ENCODE measurements around the gene SELP.

- no peak for TF ChIP-seq EZH2phosphoT487 (IDR thresholded peaks at IDR 0.05; ENCODE audit: low read length)
- TF ChIP-seq CTCF (IDR thresholded peaks at IDR 0.05; ENCODE audit: low read length): no peak
- no peak for TF ChIP-seq EZH2 (optimal IDR thresholded peaks at IDR 0.05; ENCODE audit: low read depth, low read length)
Observed at GRCh38 chr1:169545472-169545871, 84.5 kb downstream of the SELP start.
